ENCODE measurements around the gene ENTPD6.

Gene ENTPD6

DNA sequence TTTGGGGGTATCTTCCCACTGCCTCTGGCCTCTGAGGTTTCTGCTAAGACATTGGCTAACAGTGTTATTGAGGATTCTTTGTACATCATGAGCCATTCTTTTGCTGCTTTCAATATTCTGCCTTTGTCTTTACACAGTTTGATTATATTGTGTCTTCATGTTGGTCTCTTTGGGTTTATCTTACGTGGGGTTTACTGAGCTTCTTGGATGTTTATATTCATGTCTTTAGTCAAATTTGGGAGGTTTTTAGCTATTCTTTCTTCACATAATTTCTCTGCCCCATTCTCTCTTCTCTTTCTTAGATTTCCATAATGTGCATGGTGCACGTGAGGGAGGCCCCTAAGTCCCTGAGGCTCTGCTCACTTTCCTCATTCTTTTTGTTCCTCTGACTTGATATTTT lies 7.6 kb downstream of the ENTPD6 start:
- H3K27me3 ChIP-seq (ENCODE audit: insufficient read depth, low read length): no peaks in the 10 kb centered on the region
- no peak overlapping the region for H3K27ac ChIP-seq (ENCODE audit: low read depth, low read length)
- WGBS: 78% methylated on average over 2 of the region's 2 CpGs
- H3K4me3 ChIP-seq (ENCODE audit: low read length): no peak overlapping the region
- no peaks in the 10 kb centered on the region for H3K36me3 ChIP-seq (ENCODE audit: insufficient read depth, low read length)
- no peaks in the 10 kb centered on the region for H3K9me3 ChIP-seq (ENCODE audit: insufficient read depth, low read depth, low read length)
- H3K9ac ChIP-seq (ENCODE audit: low read depth, low read length): no peak overlapping the region
- H3K4me1 ChIP-seq (ENCODE audit: insufficient read depth, low read length): peaks cover 10% of the 10 kb centered on the region; the same call in 1 of the 2 replicates

DNA sequence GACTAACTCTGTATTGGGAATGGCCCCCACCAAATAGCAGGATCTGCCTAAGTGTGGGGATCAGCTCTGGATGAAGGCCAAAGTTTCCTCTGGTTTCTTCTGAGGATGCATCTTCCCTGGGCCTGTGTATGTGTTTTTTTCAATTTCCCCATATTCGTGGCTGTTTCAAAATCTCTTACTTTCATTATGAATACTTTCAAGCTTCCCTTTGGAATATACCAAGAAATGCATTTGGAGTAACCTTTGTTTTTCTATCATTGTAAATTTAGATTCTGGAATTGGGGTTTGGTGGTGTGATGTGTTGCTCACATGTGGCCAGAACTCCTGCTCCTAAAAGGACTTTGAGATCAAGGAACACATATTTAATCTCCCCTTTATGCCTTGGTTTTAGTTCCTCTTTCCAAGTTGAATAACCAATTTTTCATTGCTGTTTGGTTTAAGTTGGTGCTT lies 8.4 kb downstream of the ENTPD6 start:
- 100% methylated on average over 1 of the region's 1 CpG for WGBS
- no peak overlapping the region for H3K4me3 ChIP-seq (ENCODE audit: low read length)
- no peak overlapping the region for H3K27ac ChIP-seq (ENCODE audit: low read depth, low read length)
- peaks cover 7% of the 10 kb centered on the region; the same call in 1 of the 2 replicates for H3K4me1 ChIP-seq (ENCODE audit: insufficient read depth, low read length)
- no peaks in the 10 kb centered on the region for H3K36me3 ChIP-seq (ENCODE audit: insufficient read depth, low read length)
- no peaks in the 10 kb centered on the region for H3K9me3 ChIP-seq (ENCODE audit: insufficient read depth, low read depth, low read length)
- H3K9ac ChIP-seq (ENCODE audit: low read depth, low read length): no peak overlapping the region
- no peaks in the 10 kb centered on the region for H3K27me3 ChIP-seq (ENCODE audit: insufficient read depth, low read length)

DNA sequence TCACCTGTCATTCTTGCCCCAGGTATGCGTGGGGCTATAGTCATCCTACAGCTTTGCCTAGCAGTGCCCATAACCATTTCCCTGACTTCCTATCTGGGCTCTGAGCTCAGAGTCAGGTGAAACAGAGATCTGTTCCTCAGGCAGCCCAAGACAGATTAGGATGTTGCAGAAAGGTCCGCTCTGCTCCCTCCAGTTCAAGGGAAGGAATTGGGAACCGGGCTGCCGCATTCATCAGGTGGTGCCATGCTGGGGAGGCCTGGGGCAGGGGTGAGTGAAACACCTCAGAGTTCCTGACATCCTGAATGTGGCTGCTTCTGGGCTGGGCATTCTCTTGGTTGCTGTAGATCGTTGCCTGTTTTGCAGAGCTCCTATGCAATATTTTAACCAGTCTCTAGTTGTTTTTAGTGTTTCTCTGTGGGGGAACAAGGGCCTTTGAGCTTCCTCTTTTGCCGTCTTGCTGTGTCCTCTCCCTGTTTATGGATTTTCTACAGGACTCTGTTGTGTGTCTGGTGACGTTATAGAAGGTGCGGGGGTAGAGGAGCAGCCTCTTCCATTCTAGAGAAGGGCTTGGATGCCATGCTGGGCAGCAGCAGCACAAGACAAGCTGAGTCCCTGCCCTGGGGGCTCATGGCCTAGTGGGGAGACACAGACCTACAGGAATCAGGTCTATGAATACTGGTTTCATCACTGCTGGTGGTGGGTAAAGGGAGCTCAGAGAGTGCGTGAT lies 9.2 kb downstream of the ENTPD6 start:
- Histone ChIP-seq H3K4me3 (ENCODE audit: low read length) (no peak overlapping the region), H3K27ac (ENCODE audit: low read depth, low read length) (no peak overlapping the region), H3K9ac (ENCODE audit: low read depth, low read length) (no peak overlapping the region), H3K36me3 (ENCODE audit: insufficient read depth, low read length) (0 out of 2 replicates have a peak, but pooled peaks cover under 1% of the 10 kb centered on the region), H3K4me1 (ENCODE audit: insufficient read depth, low read length) (peaks cover 4% of the 10 kb centered on the region; the same call in 1 of the 2 replicates), H3K9me3 (ENCODE audit: insufficient read depth, low read depth, low read length) (no peaks in the 10 kb centered on the region), H3K27me3 (ENCODE audit: insufficient read depth, low read length) (no peaks in the 10 kb centered on the region)
- 86% methylated on average over 9 of the region's 9 CpGs for WGBS

DNA sequence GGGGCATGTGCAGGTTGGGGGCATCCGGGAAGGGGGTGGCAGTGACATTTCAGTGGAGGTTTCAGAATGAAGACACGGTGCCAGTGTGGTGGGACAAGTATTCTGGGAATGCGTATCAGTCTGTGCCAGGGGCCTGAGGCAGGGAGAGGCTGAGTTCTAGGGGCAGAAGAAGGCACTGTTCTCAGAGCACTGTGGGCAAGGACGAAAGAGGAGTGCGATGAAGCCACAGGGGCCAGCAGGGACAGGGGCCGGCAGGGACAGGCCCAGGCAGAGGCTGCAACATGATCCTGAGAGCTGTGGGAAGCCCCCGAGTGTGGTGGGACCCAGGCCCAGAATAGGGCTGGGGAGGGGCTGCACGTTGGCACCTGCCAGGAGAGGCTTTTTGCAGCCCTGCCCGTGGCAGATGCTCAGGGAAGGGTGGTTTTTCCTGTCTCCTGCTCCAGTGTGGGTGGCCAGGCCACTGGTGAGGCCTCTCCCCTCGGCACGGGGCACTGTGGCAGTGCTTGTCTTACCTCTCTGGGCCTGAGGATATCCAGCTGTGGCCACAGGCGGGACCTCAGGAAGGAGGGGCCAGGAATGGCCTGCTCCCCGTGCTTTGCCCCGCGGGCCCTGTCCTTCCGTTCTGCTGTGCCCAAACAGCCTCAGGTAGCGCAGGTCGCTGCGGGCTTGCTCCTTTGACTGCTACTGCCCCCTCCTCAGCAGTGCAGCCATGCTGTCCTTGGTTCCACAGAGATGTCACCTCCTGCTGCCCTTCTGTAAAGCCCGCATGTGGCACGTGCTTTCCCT lies 10.0 kb downstream of the ENTPD6 start:
- 77% methylated on average over 21 of the region's 21 CpGs for WGBS
- H3K9me3 ChIP-seq (ENCODE audit: insufficient read depth, low read depth, low read length): no peaks in the 10 kb centered on the region
- H3K36me3 ChIP-seq (ENCODE audit: insufficient read depth, low read length): peaks cover 7% of the 10 kb centered on the region; the same call in 1 of the 2 replicates
- no peaks in the 10 kb centered on the region for H3K27me3 ChIP-seq (ENCODE audit: insufficient read depth, low read length)
- H3K27ac ChIP-seq (ENCODE audit: low read depth, low read length): no peak overlapping the region
- no peak overlapping the region for H3K9ac ChIP-seq (ENCODE audit: low read depth, low read length)
- H3K4me1 ChIP-seq (ENCODE audit: insufficient read depth, low read length): peaks cover 4% of the 10 kb centered on the region; the same call in 1 of the 2 replicates
- H3K4me3 ChIP-seq (ENCODE audit: low read length): no peak overlapping the region

DNA sequence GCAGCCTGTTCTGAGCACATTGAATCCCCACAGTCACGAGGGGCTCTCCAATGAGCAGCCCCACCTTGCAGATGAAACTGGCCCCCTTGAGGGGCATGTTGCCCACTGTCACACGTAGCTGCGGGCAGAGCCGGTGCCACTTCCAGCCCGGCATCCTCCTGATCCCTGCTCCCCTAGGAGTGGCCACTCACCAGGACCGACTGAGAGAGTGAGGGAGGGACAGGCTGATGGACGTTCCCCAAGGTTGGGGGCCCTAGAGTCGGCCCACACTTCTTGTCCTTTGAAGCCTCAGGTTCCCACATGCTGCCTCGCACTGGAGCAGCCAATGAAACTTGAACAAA lies 10.5 kb downstream of the ENTPD6 start:
- peaks cover 9% of the 10 kb centered on the region; the same call in 1 of the 2 replicates for H3K36me3 ChIP-seq (ENCODE audit: insufficient read depth, low read length)
- H3K4me1 ChIP-seq (ENCODE audit: insufficient read depth, low read length): peaks cover 4% of the 10 kb centered on the region; the same call in 1 of the 2 replicates
- no peak overlapping the region for H3K9ac ChIP-seq (ENCODE audit: low read depth, low read length)
- H3K27me3 ChIP-seq (ENCODE audit: insufficient read depth, low read length): no peaks in the 10 kb centered on the region
- no peak overlapping the region for H3K4me3 ChIP-seq (ENCODE audit: low read length)
- 91% methylated on average over 9 of the region's 9 CpGs for WGBS
- no peaks in the 10 kb centered on the region for H3K9me3 ChIP-seq (ENCODE audit: insufficient read depth, low read depth, low read length)
- H3K27ac ChIP-seq (ENCODE audit: low read depth, low read length): no peak overlapping the region

DNA sequence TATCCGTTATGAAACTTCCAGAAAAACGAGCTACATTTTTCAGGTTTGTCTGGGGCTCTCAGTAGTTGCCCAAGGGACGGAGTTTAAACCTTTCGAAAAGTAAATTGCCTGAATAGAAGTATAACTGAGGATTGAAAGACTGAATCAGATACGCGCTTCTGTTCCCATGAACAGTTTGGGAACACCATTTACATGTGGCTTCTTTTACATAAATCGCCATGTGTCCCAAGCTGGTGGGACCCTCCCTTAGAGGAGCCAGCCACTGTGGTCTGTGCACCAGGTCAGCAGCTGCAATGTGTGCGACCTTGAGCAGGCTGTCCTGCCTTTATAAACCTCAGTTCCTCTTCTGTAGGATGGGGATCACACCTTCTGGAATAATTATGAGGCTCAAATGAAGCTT lies 11.0 kb downstream of the ENTPD6 start:
- WGBS: 94% methylated on average over 8 of the region's 8 CpGs
- Histone ChIP-seq H3K36me3 (ENCODE audit: insufficient read depth, low read length) (peaks cover 14% of the 10 kb centered on the region; the same call in 1 of the 2 replicates), H3K27ac (ENCODE audit: low read depth, low read length) (no peak overlapping the region), H3K27me3 (ENCODE audit: insufficient read depth, low read length) (no peaks in the 10 kb centered on the region), H3K9ac (ENCODE audit: low read depth, low read length) (no peak overlapping the region), H3K9me3 (ENCODE audit: insufficient read depth, low read depth, low read length) (no peaks in the 10 kb centered on the region), H3K4me3 (ENCODE audit: low read length) (no peak overlapping the region), H3K4me1 (ENCODE audit: insufficient read depth, low read length) (peaks cover 4% of the 10 kb centered on the region; the same call in 1 of the 2 replicates)

DNA sequence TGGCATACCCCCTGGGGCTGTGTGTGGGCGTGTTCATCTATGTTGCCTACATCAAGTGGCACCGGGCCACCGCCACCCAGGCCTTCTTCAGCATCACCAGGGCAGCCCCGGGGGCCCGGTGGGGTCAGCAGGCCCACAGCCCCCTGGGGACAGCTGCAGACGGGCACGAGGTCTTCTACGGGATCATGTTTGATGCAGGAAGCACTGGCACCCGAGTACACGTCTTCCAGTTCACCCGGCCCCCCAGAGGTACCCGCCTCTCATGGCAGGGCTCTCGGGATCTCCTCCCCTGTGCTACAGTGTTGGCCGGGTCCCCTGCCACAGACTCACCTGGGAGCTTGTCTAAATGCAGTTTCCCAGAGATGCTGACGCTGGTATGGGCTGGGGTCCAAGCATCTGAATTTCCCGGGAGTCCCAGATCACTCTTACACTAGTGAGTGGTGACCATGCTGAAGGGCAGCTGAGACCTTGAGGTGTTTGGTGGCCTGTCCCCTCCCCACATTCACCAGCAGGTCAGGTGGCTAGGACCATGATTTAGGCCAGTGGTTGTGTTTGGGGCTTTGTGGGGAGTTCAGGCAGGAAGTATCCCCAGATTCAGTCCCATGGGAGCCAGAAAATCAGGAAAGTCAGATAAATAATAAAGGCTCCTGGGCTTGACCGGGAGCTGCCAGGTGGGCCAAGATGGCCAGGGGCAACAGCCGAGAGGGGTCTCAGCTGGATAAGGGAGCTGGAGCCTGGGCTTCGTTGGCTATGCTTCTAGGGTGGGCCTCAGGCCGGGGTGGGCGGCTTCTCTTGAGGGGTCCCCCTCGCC lies 11.8 kb downstream of the ENTPD6 start:
- Histone ChIP-seq H3K27ac (ENCODE audit: low read depth, low read length) (no peak overlapping the region), H3K4me3 (ENCODE audit: low read length) (no peak overlapping the region), H3K9me3 (ENCODE audit: insufficient read depth, low read depth, low read length) (no peaks in the 10 kb centered on the region), H3K4me1 (ENCODE audit: insufficient read depth, low read length) (peaks cover 4% of the 10 kb centered on the region; the same call in 1 of the 2 replicates), H3K27me3 (ENCODE audit: insufficient read depth, low read length) (no peaks in the 10 kb centered on the region), H3K36me3 (ENCODE audit: insufficient read depth, low read length) (peaks cover 22% of the 10 kb centered on the region; the same call in 1 of the 2 replicates), H3K9ac (ENCODE audit: low read depth, low read length) (no peak overlapping the region)
- 95% methylated on average over 22 of the region's 22 CpGs for WGBS

DNA sequence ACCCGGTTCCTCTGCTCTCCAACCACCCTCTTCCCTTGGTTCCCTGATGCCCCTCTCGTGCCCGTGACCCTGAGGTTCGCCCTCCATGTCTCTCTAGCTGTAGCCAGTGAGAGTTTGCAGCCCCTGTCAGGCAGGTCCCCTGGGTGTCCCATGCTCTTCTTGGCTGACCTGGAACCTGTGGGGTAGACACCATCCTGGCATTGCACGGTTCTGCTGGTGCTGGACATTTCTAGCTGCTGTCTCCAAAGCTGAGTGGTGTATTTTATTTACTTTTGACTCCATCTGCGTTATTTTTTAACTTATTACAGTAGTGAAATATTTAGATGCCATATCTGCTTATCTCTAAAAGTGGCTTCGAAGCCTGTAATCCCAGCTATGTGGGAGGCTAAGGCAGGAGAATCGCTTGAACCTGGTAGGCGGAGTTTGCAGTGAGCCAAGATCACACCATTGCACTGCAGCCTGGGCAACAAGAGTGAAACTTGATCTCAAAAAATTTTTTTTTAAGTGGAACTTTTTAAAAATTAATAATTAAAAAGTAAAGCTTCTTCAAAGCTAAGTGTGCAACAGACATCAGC lies 12.5 kb downstream of the ENTPD6 start:
- H3K4me3 ChIP-seq (ENCODE audit: low read length): no peak overlapping the region
- no peaks in the 10 kb centered on the region for H3K27me3 ChIP-seq (ENCODE audit: insufficient read depth, low read length)
- H3K36me3 ChIP-seq (ENCODE audit: insufficient read depth, low read length): peaks cover 26% of the 10 kb centered on the region
- peaks cover 4% of the 10 kb centered on the region; the same call in 1 of the 2 replicates for H3K4me1 ChIP-seq (ENCODE audit: insufficient read depth, low read length)
- WGBS: 91% methylated on average over 8 of the region's 9 CpGs
- H3K9me3 ChIP-seq (ENCODE audit: insufficient read depth, low read depth, low read length): no peaks in the 10 kb centered on the region
- no peak overlapping the region for H3K9ac ChIP-seq (ENCODE audit: low read depth, low read length)
- H3K27ac ChIP-seq (ENCODE audit: low read depth, low read length): no peak overlapping the region

DNA sequence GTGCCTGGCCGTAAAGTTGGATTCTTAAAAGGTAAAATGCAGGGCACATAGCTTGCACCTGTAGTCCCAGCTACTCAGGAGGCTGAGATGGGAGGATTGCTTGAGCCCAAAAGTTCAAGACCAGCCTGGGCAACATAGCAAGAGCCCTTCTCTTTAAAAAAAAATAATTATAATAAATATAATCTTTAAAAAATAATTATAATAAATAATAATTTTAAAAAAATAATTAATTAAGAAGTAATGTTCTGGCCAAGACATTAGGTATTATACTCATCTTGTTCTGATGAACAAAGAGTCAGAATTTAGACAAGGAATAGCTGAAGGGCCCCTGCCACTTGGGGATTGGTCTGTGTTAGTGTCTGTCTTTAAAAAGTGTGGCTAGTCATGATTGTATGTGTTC lies 13.9 kb downstream of the ENTPD6 start:
- no peaks in the 10 kb centered on the region for H3K9me3 ChIP-seq (ENCODE audit: insufficient read depth, low read depth, low read length)
- peaks cover 4% of the 10 kb centered on the region; the same call in 1 of the 2 replicates for H3K4me1 ChIP-seq (ENCODE audit: insufficient read depth, low read length)
- H3K27me3 ChIP-seq (ENCODE audit: insufficient read depth, low read length): no peaks in the 10 kb centered on the region
- H3K9ac ChIP-seq (ENCODE audit: low read depth, low read length): no peak overlapping the region
- H3K36me3 ChIP-seq (ENCODE audit: insufficient read depth, low read length): peaks cover 39% of the 10 kb centered on the region
- WGBS: 93% methylated on average over 1 of the region's 1 CpG
- no peak overlapping the region for H3K27ac ChIP-seq (ENCODE audit: low read depth, low read length)
- H3K4me3 ChIP-seq (ENCODE audit: low read length): no peak overlapping the region

DNA sequence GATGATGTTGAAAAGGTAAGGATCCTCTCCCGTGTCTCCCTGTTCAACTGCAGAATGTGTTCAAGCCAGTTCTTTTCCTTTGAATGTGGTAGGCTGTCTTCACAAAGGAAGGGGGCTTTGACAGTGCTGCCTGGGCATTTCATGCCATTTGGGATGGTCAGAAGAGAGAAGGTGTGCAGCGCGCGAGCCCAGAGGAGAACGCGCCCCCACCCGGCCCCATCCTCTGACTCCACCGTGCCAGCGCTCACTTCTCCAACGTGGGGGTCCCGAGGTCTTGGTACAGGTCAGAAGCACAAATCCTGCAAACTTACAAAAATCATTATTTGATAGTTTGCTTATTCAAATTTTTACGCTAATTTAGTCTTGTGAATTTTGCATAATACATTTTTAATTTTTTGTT lies 14.4 kb downstream of the ENTPD6 start:
- Histone ChIP-seq H3K36me3 (ENCODE audit: insufficient read depth, low read length) (peaks cover 44% of the 10 kb centered on the region), H3K9me3 (ENCODE audit: insufficient read depth, low read depth, low read length) (no peaks in the 10 kb centered on the region), H3K4me1 (ENCODE audit: insufficient read depth, low read length) (peaks cover 1% of the 10 kb centered on the region; the same call in 1 of the 2 replicates), H3K27me3 (ENCODE audit: insufficient read depth, low read length) (no peaks in the 10 kb centered on the region), H3K9ac (ENCODE audit: low read depth, low read length) (no peak overlapping the region), H3K27ac (ENCODE audit: low read depth, low read length) (no peak overlapping the region), H3K4me3 (ENCODE audit: low read length) (no peak overlapping the region)
- WGBS: 96% methylated on average over 12 of the region's 12 CpGs
